HepG2 (cell line): ENCODE results near the gene TOMM7. TPM values are rescaled to one million over a fixed set of nuclear protein-coding genes. Genes with fewer than 3 reads are reported as not detected.

Experiments used
- FOXA3 ChIP-seq: IDR thresholded peaks from 2 replicates; pipeline ENCODE4 v1.6.1; 2016; ENCODE audit warnings: missing genetic modification reagents, missing compliant biosample characterization
- FOXP4 ChIP-seq: sonication (generic); formaldehyde crosslinking; IDR thresholded peaks from 2 replicates; pipeline ENCODE4 v1.4.0; 2020; ENCODE audit warnings: missing genetic modification reagents
- HIVEP1 ChIP-seq: sonication (generic); formaldehyde crosslinking; IDR thresholded peaks from 2 replicates; pipeline ENCODE4 v1.4.0; 2020; ENCODE audit warnings: mild to moderate bottlenecking, missing genetic modification reagents
- KAT8 ChIP-seq: IDR thresholded peaks from 2 replicates; pipeline ENCODE4 v1.6.1; 2016; ENCODE audit warnings: missing genetic modification reagents, missing compliant biosample characterization
- KDM5A ChIP-seq: fragments of 200-600 bp; sonication (generic); IDR thresholded peaks from 2 replicates; pipeline ENCODE4 v1.7.0; 2018; ENCODE audit warnings: antibody characterized with exemption, mild to moderate bottlenecking, low read length, borderline replicate concordance
- KLF13 ChIP-seq: sonication (generic); formaldehyde crosslinking; IDR thresholded peaks from 2 replicates; pipeline ENCODE4 v1.4.0; 2020; ENCODE audit warnings: mild to moderate bottlenecking, missing genetic modification reagents
- MBNL3 ChIP-seq: fragments of 250-450 bp; sonication (Bioruptor Pico); conservative IDR thresholded peaks from 2 replicates; pipeline ENCODE4 v1.8.0; 2022; ENCODE audit warnings: mild to moderate bottlenecking, inconsistent platforms
- MYPOP ChIP-seq: sonication (generic); formaldehyde crosslinking; IDR thresholded peaks from 2 replicates; pipeline ENCODE4 v1.8.1; 2023; ENCODE audit warnings: mild to moderate bottlenecking, moderate library complexity, missing genetic modification reagents
- NFYC ChIP-seq: IDR thresholded peaks from 2 replicates; pipeline ENCODE4 v1.6.1; 2016; ENCODE audit warnings: missing genetic modification reagents, missing compliant biosample characterization
- RFX3 ChIP-seq: IDR thresholded peaks from 2 replicates; pipeline ENCODE4 v1.6.1; 2016; ENCODE audit warnings: missing biosample characterization, missing genetic modification reagents
- RFX5 ChIP-seq: IDR thresholded peaks from 2 replicates; pipeline ENCODE4 v1.6.1; 2011; ENCODE audit warnings: low read depth, low read length, improper control_type of control experiment
- SMAD9 ChIP-seq: sonication (generic); formaldehyde crosslinking; IDR thresholded peaks from 2 replicates; pipeline ENCODE4 v1.5.1; 2020; ENCODE audit warnings: mild to moderate bottlenecking, missing genetic modification reagents
- TEAD3 ChIP-seq: optimal IDR thresholded peaks from 2 replicates; pipeline ENCODE3; 2016; ENCODE audit warnings: borderline replicate concordance
- THAP8 ChIP-seq: sonication (generic); formaldehyde crosslinking; IDR thresholded peaks from 2 replicates; pipeline ENCODE4 v1.5.1; 2020; ENCODE audit warnings: missing genetic modification reagents, mild to moderate bottlenecking, borderline replicate concordance
- ZBTB7B ChIP-seq: sonication (generic); formaldehyde crosslinking; IDR thresholded peaks from 2 replicates; pipeline ENCODE4 v1.4.0; 2020; ENCODE audit warnings: missing genetic modification reagents
- ZFP91 ChIP-seq: sonication (generic); formaldehyde crosslinking; IDR thresholded peaks from 2 replicates; pipeline ENCODE4 v1.9.0; 2022; ENCODE audit warnings: missing genetic modification reagents, mild to moderate bottlenecking, borderline replicate concordance
- ZMYM4 ChIP-seq: sonication (generic); formaldehyde crosslinking; IDR thresholded peaks from 2 replicates; pipeline ENCODE4 v1.8.1; 2023; ENCODE audit warnings: mild to moderate bottlenecking, missing genetic modification reagents
- ZNF292 ChIP-seq: sonication (generic); formaldehyde crosslinking; IDR thresholded peaks from 2 replicates; pipeline ENCODE4 v1.8.1; 2022; ENCODE audit warnings: mild to moderate bottlenecking, low read depth, missing genetic modification reagents, borderline replicate concordance
- ZNF343 ChIP-seq: sonication (generic); formaldehyde crosslinking; IDR thresholded peaks from 2 replicates; pipeline ENCODE4 v1.4.0; 2020; ENCODE audit warnings: mild to moderate bottlenecking, missing genetic modification reagents
- ZNF431 ChIP-seq: sonication (generic); formaldehyde crosslinking; IDR thresholded peaks from 2 replicates; pipeline ENCODE4 v1.9.0; 2022; ENCODE audit warnings: missing genetic modification reagents, low read depth, mild to moderate bottlenecking, borderline replicate concordance
- ZNF446 ChIP-seq: sonication (generic); formaldehyde crosslinking; IDR thresholded peaks from 2 replicates; pipeline ENCODE4 v1.5.0; 2020; ENCODE audit warnings: mild to moderate bottlenecking, missing genetic modification reagents
- ZNF768 ChIP-seq: sonication (generic); formaldehyde crosslinking; IDR thresholded peaks from 2 replicates; pipeline ENCODE4 v1.4.0; 2020; ENCODE audit warnings: missing genetic modification reagents
- ZSCAN25 ChIP-seq: sonication (generic); formaldehyde crosslinking; IDR thresholded peaks from 2 replicates; pipeline ENCODE4 v1.8.0; 2022; ENCODE audit warnings: mild to moderate bottlenecking, missing genetic modification reagents
- polyA plus RNA-seq, 8 experiments: library from polyadenylated mRNA; depleted of rRNA in 3 of 8; stranded (reverse) in 7 of 8; unstranded in 1 of 8; fragments of >200 nt; fragmentation: Illumina TruSeq in 4 of 8; extraction: Trizol in 4 of 8; gene quantifications; 2 replicates each; pipeline versions ENCODE4 v1.2.1 to v1.2.3, GENCODE V29; 2011 to 2016; ENCODE audit warnings: low read depth in 4 of 8, missing spikeins in 1 of 8, mixed read lengths in 1 of 8; ENCODE audit not compliant: insufficient read depth in 1 of 8
- total RNA-seq, 5 experiments: library from RNA; depleted of rRNA; stranded (reverse); fragments of >200 nt; fragmentation: Illumina TruSeq; extraction: Trizol; gene quantifications; 2 replicates each; pipeline ENCODE4 v1.2.3, GENCODE V29; 2016; ENCODE audit warnings: low read depth in 1 of 5
- TF ChIP-seq, protein P1 (sequence below): IDR thresholded peaks from 2 replicates; pipeline ENCODE4 v1.6.1; 2016; ENCODE audit warnings: missing compliant biosample characterization, missing genetic modification reagents, borderline replicate concordance

Gene TOMM7
- total and polyA plus RNA-seq, 2 of the 13 experiments (the other 11 are each of a cell fraction or from before 2014, with no cell fraction given), result 251 to 369 TPM

DNA sequence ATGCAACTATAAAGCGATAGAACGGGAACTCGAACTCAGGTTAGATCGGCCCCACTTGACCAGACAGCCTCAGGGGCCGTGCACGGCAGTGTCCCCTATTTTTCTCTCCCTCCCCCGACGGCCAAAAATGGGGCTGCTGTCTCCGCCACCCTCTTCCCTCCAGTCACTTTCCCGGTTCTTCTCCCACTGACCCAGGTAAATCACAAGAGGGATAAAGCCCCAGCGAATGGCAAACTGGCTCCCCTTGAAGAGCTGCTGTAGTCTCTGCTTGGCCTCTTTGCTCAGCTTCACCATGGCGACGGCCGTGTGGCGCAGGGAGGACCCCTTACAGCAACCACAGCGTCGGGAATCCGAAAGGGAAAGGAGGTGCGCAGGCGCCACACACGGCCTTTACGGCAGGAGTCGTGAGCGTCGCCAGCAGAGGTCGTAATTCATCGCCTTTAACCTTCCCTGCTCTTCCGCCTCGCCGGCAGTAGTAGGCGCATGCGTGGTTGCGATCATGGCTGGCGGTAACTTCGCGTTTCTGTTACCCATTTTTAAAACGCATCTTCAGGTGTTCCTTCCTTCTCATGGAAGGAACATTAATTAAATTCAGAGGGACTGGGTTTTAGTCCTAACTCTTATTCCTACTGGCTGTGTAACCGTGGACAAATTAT lies at the start of gene TOMM7 (continued):
- TF ChIP-seq NFYC (peak; percentile 31; the same call in 1 of the 2 replicates), KAT8 (CRISPR knock-in tag) (peak; percentile 99), MBNL3 (CRISPR knock-in tag) (no peak), FOXA3 (CRISPR knock-in tag) (peak; percentile 46; the same call in 1 of the 2 replicates), ZNF768 (CRISPR knock-in tag) (0 out of 2 replicates have a peak, but pooled peaks have one; percentile 29), KLF13 (CRISPR knock-in tag) (no peak), ZMYM4 (CRISPR knock-in tag) (peak; percentile 96), ZNF292 (no peak), SMAD9 (CRISPR knock-in tag) (peak; percentile 42; the same call in 1 of the 2 replicates), ZFP91 (CRISPR knock-in tag) (peak; percentile 86), RFX5 (peak; percentile 27; the same call in 1 of the 2 replicates), KDM5A (peak; percentile 83; the same call in 1 of the 2 replicates), HIVEP1 (CRISPR knock-in tag) (peak; percentile 47; the same call in 1 of the 2 replicates), ZNF446 (CRISPR knock-in tag) (no peak), ZBTB7B (0 out of 2 replicates have a peak, but pooled peaks have one; percentile 46), RFX3 (CRISPR knock-in tag) (peak; percentile 76), ZSCAN25 (CRISPR knock-in tag) (0 out of 2 replicates have a peak, but pooled peaks have one; percentile 56), FOXP4 (CRISPR knock-in tag) (0 out of 2 replicates have a peak, but pooled peaks have one; percentile 40), TEAD3 (CRISPR knock-in tag) (peak; percentile 73), ZNF343 (CRISPR knock-in tag) (0 out of 2 replicates have a peak, but pooled peaks have one; percentile 58), MYPOP (CRISPR knock-in tag) (no peak), ZNF431 (no peak), THAP8 (CRISPR knock-in tag) (0 out of 2 replicates have a peak, but pooled peaks have one; percentile 55)
- TF ChIP-seq, protein P1, sequence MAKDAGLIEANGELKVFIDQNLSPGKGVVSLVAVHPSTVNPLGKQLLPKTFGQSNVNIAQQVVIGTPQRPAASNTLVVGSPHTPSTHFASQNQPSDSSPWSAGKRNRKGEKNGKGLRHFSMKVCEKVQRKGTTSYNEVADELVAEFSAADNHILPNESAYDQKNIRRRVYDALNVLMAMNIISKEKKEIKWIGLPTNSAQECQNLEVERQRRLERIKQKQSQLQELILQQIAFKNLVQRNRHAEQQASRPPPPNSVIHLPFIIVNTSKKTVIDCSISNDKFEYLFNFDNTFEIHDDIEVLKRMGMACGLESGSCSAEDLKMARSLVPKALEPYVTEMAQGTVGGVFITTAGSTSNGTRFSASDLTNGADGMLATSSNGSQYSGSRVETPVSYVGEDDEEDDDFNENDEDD (CRISPR knock-in tag), result peak; percentile 72; the same call in 1 of the 2 replicates
